Measurements from ENCODE around the gene GPN1.
A peak's percentile ranks its signal among the peaks of the same experiment; 100 is the strongest.

DNA sequence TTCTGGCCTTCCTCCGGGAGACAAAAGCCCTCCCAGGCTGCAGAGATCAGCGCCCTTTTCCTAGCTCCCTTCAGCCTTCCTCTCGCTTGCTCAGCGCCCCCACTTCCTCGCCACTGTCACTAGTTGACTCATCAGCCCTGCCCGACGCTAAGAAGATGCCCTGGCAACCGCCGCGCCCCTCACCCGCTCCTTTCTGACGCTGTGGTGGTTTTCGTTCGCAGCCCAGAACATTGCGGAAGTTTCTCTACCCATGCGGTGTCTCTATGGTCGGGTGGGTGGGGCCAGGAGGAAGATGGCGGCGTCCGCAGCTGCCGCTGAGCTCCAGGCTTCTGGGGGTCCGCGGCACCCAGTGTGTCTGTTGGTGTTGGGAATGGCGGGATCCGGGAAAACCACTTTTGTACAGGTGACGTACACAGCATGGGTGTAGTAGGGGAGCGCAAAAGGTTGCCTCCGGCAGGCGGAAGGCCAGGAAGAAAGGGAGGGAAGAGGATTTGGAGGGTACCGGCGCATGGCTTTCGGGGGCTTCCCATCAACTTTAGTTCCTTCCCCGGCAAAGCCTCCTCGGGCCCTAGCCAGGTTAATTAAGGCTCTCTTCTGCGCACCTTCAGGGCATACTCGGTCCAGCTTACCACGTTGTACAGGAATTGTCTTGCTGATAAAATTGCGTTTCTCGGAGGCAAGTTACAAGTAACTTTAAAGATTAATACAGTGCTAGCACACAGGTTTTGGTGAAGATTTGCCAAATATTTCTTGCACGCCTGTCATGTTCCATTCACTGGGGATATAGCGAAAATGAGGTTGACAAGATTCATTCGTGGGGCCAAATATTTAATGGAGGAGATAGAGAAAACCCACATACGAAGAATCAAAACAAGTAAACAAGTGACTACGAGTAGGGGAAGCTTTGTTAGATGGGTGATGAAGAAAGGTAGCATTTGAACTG is at the start of gene GPN1, which contains the start of gene CCDC121:
- TF ChIP-seq, protein P1, sequence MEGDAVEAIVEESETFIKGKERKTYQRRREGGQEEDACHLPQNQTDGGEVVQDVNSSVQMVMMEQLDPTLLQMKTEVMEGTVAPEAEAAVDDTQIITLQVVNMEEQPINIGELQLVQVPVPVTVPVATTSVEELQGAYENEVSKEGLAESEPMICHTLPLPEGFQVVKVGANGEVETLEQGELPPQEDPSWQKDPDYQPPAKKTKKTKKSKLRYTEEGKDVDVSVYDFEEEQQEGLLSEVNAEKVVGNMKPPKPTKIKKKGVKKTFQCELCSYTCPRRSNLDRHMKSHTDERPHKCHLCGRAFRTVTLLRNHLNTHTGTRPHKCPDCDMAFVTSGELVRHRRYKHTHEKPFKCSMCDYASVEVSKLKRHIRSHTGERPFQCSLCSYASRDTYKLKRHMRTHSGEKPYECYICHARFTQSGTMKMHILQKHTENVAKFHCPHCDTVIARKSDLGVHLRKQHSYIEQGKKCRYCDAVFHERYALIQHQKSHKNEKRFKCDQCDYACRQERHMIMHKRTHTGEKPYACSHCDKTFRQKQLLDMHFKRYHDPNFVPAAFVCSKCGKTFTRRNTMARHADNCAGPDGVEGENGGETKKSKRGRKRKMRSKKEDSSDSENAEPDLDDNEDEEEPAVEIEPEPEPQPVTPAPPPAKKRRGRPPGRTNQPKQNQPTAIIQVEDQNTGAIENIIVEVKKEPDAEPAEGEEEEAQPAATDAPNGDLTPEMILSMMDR (IDR thresholded peaks at IDR 0.05): no peak
- TF ChIP-seq POLR2A (IDR thresholded peaks at IDR 0.05): peak; percentile 54
